Right atrium auricular region (tissue), 2 donors: ENCODE results near the gene TMEM225B. TPM values are rescaled to one million over a fixed set of nuclear protein-coding genes. Genes with fewer than 3 reads are reported as not detected.

Experiments
- DNase-seq: peaks from one replicate; pipeline ENCODE4 v3.0.0-alpha.2; 2019; ENCODE audit warnings: low spot score
- H3K27ac ChIP-seq, 2 donors: fragments of 200-600 bp; sonication (generic); 1 replicate in 1 of 2; 2 replicates in 1 of 2; pipeline ENCODE4 v1.5.1; 2016 to 2019
- H3K27me3 ChIP-seq, 2 donors: fragments of 200-600 bp; sonication (generic); one replicate each; pipeline versions ENCODE4 v1.5.1 to v1.6.0; 2017 to 2019
- H3K36me3 ChIP-seq: fragments of 200-600 bp; sonication (generic); one replicate; pipeline ENCODE4 v1.5.1; 2016
- H3K4me1 ChIP-seq, 2 donors: fragments of 200-600 bp; sonication (generic); one replicate each; pipeline versions ENCODE4 v1.5.1 to v1.6.0; 2017 to 2019
- H3K4me3 ChIP-seq, 2 donors: fragments of 200-600 bp; sonication (generic); 1 replicate in 1 of 2; 2 replicates in 1 of 2; pipeline ENCODE4 v1.5.1; 2017 to 2019; ENCODE audit warnings: mild to moderate bottlenecking in 1 of 2, moderate library complexity in 1 of 2
- H3K9me3 ChIP-seq, 2 donors: fragments of 200-600 bp; sonication (generic); one replicate each; pipeline ENCODE4 v1.5.1; 2019
- CTCF ChIP-seq, 2 donors: fragments of 200-600 bp; sonication (generic); IDR thresholded peaks; one replicate each; pipeline ENCODE4 v1.5.1; 2019; ENCODE audit warnings: antibody characterized with exemption in 2 of 2
- total RNA-seq, 2 donors: library from RNA; depleted of rRNA; stranded (reverse); fragments of >200 nt; gene quantifications; one replicate each; pipeline ENCODE4 v1.1.0, GENCODE V29; 2016

TMEM225B gene
- total RNA-seq, 2 donors from 2014 or later = not detected

- Histone ChIP-seq H3K4me3 (peak overlapping the region; percentile 76 to 95), H3K9me3 (no peaks in the 10 kb centered on the region), H3K4me1 (peaks cover 0 to 12% of the 10 kb centered on the region in 2 donors), H3K27ac (peak overlapping the region; percentile 84 to 87), H3K36me3 (peaks cover 38% of the 10 kb centered on the region), H3K27me3 (no peaks in the 10 kb centered on the region)
- TF ChIP-seq CTCF (IDR thresholded peaks at IDR 0.05) = no peak
- DNase-seq = peak; percentile 7
These were observed 19.2 kb downstream of the TMEM225B start for GRCh38 chr7:99617192-99617781.

- Histone ChIP-seq H3K4me1 (peaks cover 0 to 12% of the 10 kb centered on the region in 2 donors), H3K9me3 (no peaks in the 10 kb centered on the region), H3K4me3 (no peak overlapping the region), H3K27ac (no peak overlapping the region), H3K36me3 (peaks cover 53% of the 10 kb centered on the region), H3K27me3 (no peaks in the 10 kb centered on the region)
- no peak for DNase-seq
- TF ChIP-seq CTCF (IDR thresholded peaks at IDR 0.05) = no peak
These were observed 20.7 kb downstream of the TMEM225B start for GRCh38 chr7:99618726-99619125.

GRCh38 chr7:99619571-99620130 is 21.6 kb downstream of the TMEM225B start:
- Histone ChIP-seq H3K4me1 (peaks cover 0 to 12% of the 10 kb centered on the region in 2 donors), H3K27ac (no peak overlapping the region), H3K4me3 (no peak overlapping the region), H3K36me3 (peaks cover 62% of the 10 kb centered on the region), H3K9me3 (no peaks in the 10 kb centered on the region), H3K27me3 (no peaks in the 10 kb centered on the region)
- DNase-seq = peak; percentile 21
- no peak for TF ChIP-seq CTCF (IDR thresholded peaks at IDR 0.05)

- no peak overlapping the region for H3K4me3 ChIP-seq
- H3K36me3 ChIP-seq = peaks cover 78% of the 10 kb centered on the region
- H3K9me3 ChIP-seq = no peaks in the 10 kb centered on the region
- no peak for TF ChIP-seq CTCF (IDR thresholded peaks at IDR 0.05)
- DNase-seq = peak; percentile 18
- H3K4me1 ChIP-seq = peaks cover 0 to 12% of the 10 kb centered on the region in 2 donors
- H3K27ac ChIP-seq = no peak overlapping the region
- H3K27me3 ChIP-seq = no peaks in the 10 kb centered on the region
These were observed 23.2 kb downstream of the TMEM225B start for GRCh38 chr7:99621271-99621670.

- H3K4me3 ChIP-seq = no peak overlapping the region
- DNase-seq = peak; percentile 2
- TF ChIP-seq CTCF (IDR thresholded peaks at IDR 0.05) = no peak
- no peaks in the 10 kb centered on the region for H3K9me3 ChIP-seq
- no peaks in the 10 kb centered on the region for H3K27me3 ChIP-seq
- no peak overlapping the region for H3K27ac ChIP-seq
- H3K36me3 ChIP-seq = peaks cover 91% of the 10 kb centered on the region
- H3K4me1 ChIP-seq = peaks cover 0 to 8% of the 10 kb centered on the region in 2 donors
These were observed 24.5 kb downstream of the TMEM225B start for GRCh38 chr7:99622596-99622995.
